ENCODE data around the gene CALM3.

DNA sequence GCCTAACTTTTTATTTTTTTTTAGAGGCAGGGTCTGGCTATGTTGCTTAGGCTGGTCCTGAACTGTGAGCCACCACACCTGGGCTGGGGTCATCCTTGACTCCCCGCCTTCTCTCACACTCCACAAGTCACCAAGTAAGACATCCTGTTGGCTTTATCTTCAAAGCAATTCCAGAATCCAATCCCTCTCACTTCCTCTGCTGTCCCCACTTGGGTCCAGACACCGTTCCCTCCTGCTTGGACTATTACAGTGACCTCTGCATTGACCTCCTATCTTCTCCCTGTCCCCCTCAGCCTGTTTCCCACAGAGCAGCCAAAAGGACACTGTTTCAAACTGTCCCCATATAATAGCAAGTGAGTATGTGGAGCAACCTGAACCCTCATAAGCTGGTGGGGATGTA, 39.5 kb downstream of the CALM3 start:
- no peak for TF ChIP-seq CTCF (conservative IDR thresholded peaks at IDR 0.05; ENCODE audit: low read length)
- TF ChIP-seq EZH2phosphoT487 (IDR thresholded peaks at IDR 0.05; ENCODE audit: borderline replicate concordance) = no peak

Measured in Loucy (cell line).